Measurements from ENCODE around the gene RASGRF2. TPM values are rescaled to one million over a fixed set of nuclear protein-coding genes. Genes with fewer than 3 reads are reported as not detected.

RASGRF2 gene
- total RNA-seq, 5 donors from 2014 or later (not counting 1 experiment from before 2014, with no cell fraction given) = 25.2 to 53.0 (median 27.0) TPM

DNA sequence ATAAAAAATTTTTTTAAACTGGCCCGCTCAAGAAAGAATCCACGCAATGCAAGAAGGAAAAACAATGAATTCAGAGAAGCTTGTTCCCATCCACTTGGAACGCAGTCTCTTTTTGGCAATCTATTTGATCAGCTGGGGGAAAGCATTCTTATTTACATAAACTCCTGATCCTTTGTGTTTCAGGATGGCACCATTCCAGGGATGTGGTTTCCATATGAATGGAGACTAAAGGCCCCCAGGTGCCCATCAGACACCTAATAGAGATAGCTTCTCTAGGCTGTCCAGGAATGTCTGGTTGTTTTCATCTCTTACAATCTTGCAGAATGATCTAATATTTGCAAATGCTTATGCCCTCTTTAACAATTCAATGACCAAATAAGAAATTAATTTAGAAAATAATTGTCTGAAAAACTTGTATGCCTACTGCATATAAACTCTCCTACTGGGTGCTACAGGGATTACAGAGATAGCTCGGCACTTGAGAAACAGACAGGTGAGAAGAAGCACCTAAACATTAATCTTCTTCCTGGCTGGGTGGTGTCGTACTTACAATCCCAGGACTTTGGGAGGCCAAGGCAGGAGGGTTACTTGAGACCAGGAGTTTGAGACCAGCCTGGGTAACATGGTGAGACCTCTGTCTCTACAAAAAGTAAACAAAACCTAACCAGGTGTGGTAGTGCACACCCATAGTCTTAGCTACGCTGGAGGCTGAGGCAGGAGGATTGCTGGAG, 3.0 kb upstream of the RASGRF2 start:
- POLR2A ChIA-PET = interaction anchor here (0.6 to 0.7 kb wide), 4 partner anchors 26 to 199 kb away, joined by 3 to 9 read pairs (median 4); no protein-coding TSS in a partner anchor
- peak overlapping the region in 1 of 3 donors; percentile 26 for H3K4me3 Mint-ChIP-seq
- H3K27me3 Mint-ChIP-seq = peaks cover 0 to 5% of the 10 kb centered on the region in 2 donors
- peaks cover 28 to 33% (median 31%) of the 10 kb centered on the region in 3 donors for H3K4me1 Mint-ChIP-seq
- Histone ChIP-seq H3K4me3 (ENCODE audit: control insufficient read depth in 1 of 2, extremely low read depth in 1 of 2, low read length in 1 of 2) (no peak overlapping the region), H3K36me3 (ENCODE audit: control insufficient read depth in 2 of 2, extremely low read depth in 1 of 2, insufficient read depth in 1 of 2, low read length in 1 of 2) (no peaks in the 10 kb centered on the region), H3K9me3 (no peaks in the 10 kb centered on the region), H3K27ac (ENCODE audit: low read length) (no peak overlapping the region), H3K4me1 (ENCODE audit: control insufficient read depth in 1 of 2, extremely low read depth in 1 of 2, insufficient read depth in 2 of 2, low read length in 2 of 2) (peaks cover 29 to 30% of the 10 kb centered on the region in 2 experiments), H3K27me3 (replicated peaks in 1 of 2; ENCODE audit: control insufficient read depth in 2 of 2, extremely low read depth in 1 of 2, insufficient read depth in 2 of 2, low read length in 1 of 2) (peaks cover 0 to 5% of the 10 kb centered on the region in 2 experiments)
- ATAC-seq (replicated peaks in 1 of 4) (no peak), DNase-seq (no peak)
- CTCF ChIA-PET = interaction anchor here in 1 of 2 donors (1.0 to 1.1 kb wide), 2 partner anchors 37 to 151 kb away, joined by 3 to 7 read pairs; no protein-coding TSS in a partner anchor
- H3K9me3 Mint-ChIP-seq = no peaks in the 10 kb centered on the region
- H3K36me3 Mint-ChIP-seq = no peaks in the 10 kb centered on the region
- WGBS (ENCODE audit: insufficient coverage) = 100% methylated on average over 2 of the region's 6 CpGs
- peak overlapping the region; percentile 55 to 77 for H3K27ac Mint-ChIP-seq

DNA sequence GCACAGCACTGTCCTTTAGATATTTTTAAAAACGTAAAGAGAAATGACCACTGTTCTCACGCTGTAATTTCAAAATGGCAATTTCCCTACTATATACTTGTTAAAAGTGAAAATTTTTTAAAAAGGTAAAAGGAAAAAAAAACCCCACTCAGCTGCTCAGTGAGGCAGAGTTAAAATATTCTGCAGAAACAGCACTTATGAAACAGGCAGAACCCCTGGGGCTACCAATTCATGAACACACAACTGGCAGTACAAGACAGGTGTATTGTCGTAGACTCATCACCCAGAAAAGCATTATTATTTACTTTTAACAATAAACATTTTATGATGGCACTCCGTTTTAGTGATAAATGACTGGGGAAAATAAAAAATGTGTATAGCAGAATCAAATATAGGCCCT, 1.5 kb upstream of the RASGRF2 start:
- Histone ChIP-seq H3K27ac (ENCODE audit: low read length) (peak overlapping the region; percentile 46), H3K27me3 (replicated peaks in 1 of 2; ENCODE audit: control insufficient read depth in 2 of 2, extremely low read depth in 1 of 2, insufficient read depth in 2 of 2, low read length in 1 of 2) (peaks cover 0 to 5% of the 10 kb centered on the region in 2 experiments), H3K4me1 (ENCODE audit: control insufficient read depth in 1 of 2, extremely low read depth in 1 of 2, insufficient read depth in 2 of 2, low read length in 2 of 2) (peaks cover 30 to 37% of the 10 kb centered on the region in 2 experiments), H3K36me3 (ENCODE audit: control insufficient read depth in 2 of 2, extremely low read depth in 1 of 2, insufficient read depth in 1 of 2, low read length in 1 of 2) (no peaks in the 10 kb centered on the region), H3K9me3 (no peaks in the 10 kb centered on the region), H3K4me3 (ENCODE audit: control insufficient read depth in 1 of 2, extremely low read depth in 1 of 2, low read length in 1 of 2) (no peak overlapping the region)
- Mint-ChIP-seq H3K27ac (peak overlapping the region; percentile 55 to 77), H3K36me3 (no peaks in the 10 kb centered on the region), H3K4me1 (peaks cover 40 to 45% (median 43%) of the 10 kb centered on the region in 3 donors), H3K27me3 (peaks cover 0 to 5% of the 10 kb centered on the region in 2 donors), H3K9me3 (no peaks in the 10 kb centered on the region), H3K4me3 (peak overlapping the region in 2 of 3 donors; percentile 21 to 26)
- POLR2A ChIA-PET = interaction anchor here in 1 of 2 donors (0.7 kb wide), 1 partner anchor 19 kb away, joined by 5 read pairs; no protein-coding TSS in a partner anchor
- no peak for DNase-seq
- no peak for ATAC-seq (replicated peaks in 1 of 4)
- no CpG with 5 or more reads among the region's 4 CpGs for WGBS (ENCODE audit: insufficient coverage)
- CTCF ChIA-PET = interaction anchor here (0.6 to 1.0 kb wide), 4 partner anchors 36 to 858 kb away, joined by 3 to 7 read pairs (median 5); no protein-coding TSS in a partner anchor

- 96% methylated on average over 8 of the region's 8 CpGs for WGBS (ENCODE audit: insufficient coverage)
- Histone ChIP-seq H3K27me3 (replicated peaks in 1 of 2; ENCODE audit: control insufficient read depth in 2 of 2, extremely low read depth in 1 of 2, insufficient read depth in 2 of 2, low read length in 1 of 2) (peaks cover 0 to 5% of the 10 kb centered on the region in 2 experiments), H3K4me1 (ENCODE audit: control insufficient read depth in 1 of 2, extremely low read depth in 1 of 2, insufficient read depth in 2 of 2, low read length in 2 of 2) (peaks cover 30 to 37% of the 10 kb centered on the region in 2 experiments), H3K9me3 (no peaks in the 10 kb centered on the region), H3K4me3 (ENCODE audit: control insufficient read depth in 1 of 2, extremely low read depth in 1 of 2, low read length in 1 of 2) (no peak overlapping the region), H3K27ac (ENCODE audit: low read length) (no peak overlapping the region), H3K36me3 (ENCODE audit: control insufficient read depth in 2 of 2, extremely low read depth in 1 of 2, insufficient read depth in 1 of 2, low read length in 1 of 2) (no peaks in the 10 kb centered on the region)
- Mint-ChIP-seq H3K9me3 (no peaks in the 10 kb centered on the region), H3K27me3 (peaks cover 0 to 5% of the 10 kb centered on the region in 2 donors), H3K4me3 (peak overlapping the region; percentile 75 to 86 (median 82)), H3K36me3 (no peaks in the 10 kb centered on the region), H3K27ac (peak overlapping the region; percentile 75 to 76), H3K4me1 (peaks cover 43 to 49% (median 46%) of the 10 kb centered on the region in 3 donors)
- ChIA-PET CTCF (no interaction called here), POLR2A (interaction anchor here in 1 of 2 donors (0.7 kb wide), 1 partner anchor 20 kb away, joined by 5 read pairs; no protein-coding TSS in a partner anchor)
- DNase-seq (no peak), ATAC-seq (replicated peaks in 1 of 4) (no peak)
Observed at GRCh38 chr5:80959138-80959537, 1.0 kb upstream of the RASGRF2 start.

DNA sequence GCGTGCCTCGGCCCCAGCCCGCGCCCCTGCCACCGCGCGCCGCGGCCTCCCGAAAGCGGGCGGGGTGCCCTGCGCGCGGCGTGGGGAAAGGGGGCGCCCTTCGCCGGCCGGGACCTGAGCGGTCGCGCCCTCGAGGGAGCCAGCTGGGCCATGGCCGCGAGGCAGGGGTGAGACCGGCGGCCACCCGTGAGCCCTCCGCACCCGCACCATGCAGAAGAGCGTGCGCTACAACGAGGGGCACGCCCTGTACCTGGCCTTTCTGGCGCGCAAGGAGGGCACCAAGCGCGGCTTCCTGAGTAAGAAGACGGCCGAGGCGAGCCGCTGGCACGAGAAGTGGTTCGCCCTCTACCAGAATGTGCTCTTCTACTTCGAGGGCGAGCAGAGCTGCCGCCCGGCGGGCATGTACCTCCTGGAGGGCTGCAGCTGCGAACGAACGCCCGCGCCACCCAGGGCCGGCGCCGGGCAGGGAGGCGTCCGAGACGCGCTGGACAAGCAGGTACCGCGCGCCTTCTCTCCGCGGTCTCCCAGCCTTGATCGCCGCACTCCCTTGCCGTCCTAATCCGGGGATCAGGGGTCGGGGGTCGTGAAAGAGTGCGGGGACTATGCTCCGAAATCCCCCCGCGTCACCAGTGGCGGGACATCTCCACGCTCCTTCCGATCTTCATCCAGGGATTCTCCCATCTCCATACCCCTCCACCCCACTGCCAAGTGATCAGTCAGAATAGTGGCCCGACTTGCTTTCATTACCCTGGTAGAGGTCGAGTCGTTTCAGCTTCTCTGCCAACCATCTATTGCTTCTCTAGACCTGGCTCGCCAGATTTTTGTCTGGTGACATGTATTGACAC, 590 bp downstream of the RASGRF2 start:
- peak; percentile 32 to 71 (median 66) for ATAC-seq (replicated peaks in 1 of 4)
- under 1% methylated on average over 73 of the region's 84 CpGs for WGBS (ENCODE audit: insufficient coverage)
- Histone ChIP-seq H3K4me3 (ENCODE audit: control insufficient read depth in 1 of 2, extremely low read depth in 1 of 2, low read length in 1 of 2) (peak overlapping the region; percentile 60 to 98), H3K27me3 (replicated peaks in 1 of 2; ENCODE audit: control insufficient read depth in 2 of 2, extremely low read depth in 1 of 2, insufficient read depth in 2 of 2, low read length in 1 of 2) (peaks cover 0 to 5% of the 10 kb centered on the region in 2 experiments), H3K27ac (ENCODE audit: low read length) (peak overlapping the region; percentile 19), H3K36me3 (ENCODE audit: control insufficient read depth in 2 of 2, extremely low read depth in 1 of 2, insufficient read depth in 1 of 2, low read length in 1 of 2) (no peaks in the 10 kb centered on the region), H3K4me1 (ENCODE audit: control insufficient read depth in 1 of 2, extremely low read depth in 1 of 2, insufficient read depth in 2 of 2, low read length in 2 of 2) (peaks cover 30 to 37% of the 10 kb centered on the region in 2 experiments), H3K9me3 (no peaks in the 10 kb centered on the region)
- peak overlapping the region; percentile 88 to 93 for H3K27ac Mint-ChIP-seq
- H3K4me1 Mint-ChIP-seq = peaks cover 58 to 65% (median 61%) of the 10 kb centered on the region in 3 donors
- no peaks in the 10 kb centered on the region for H3K9me3 Mint-ChIP-seq
- H3K36me3 Mint-ChIP-seq = no peaks in the 10 kb centered on the region
- ChIA-PET CTCF (interaction anchor here in 1 of 2 donors (0.9 to 1.2 kb wide), 3 partner anchors 45 to 148 kb away, joined by 3 to 4 read pairs (median 3); no protein-coding TSS in a partner anchor), POLR2A (no interaction called here)
- peak overlapping the region; percentile 85 to 89 (median 88) for H3K4me3 Mint-ChIP-seq
- peak in 31 of 35 experiments; percentile 9 to 68 (median 36) for DNase-seq
- peaks cover 0 to 5% of the 10 kb centered on the region in 2 donors for H3K27me3 Mint-ChIP-seq

DNA sequence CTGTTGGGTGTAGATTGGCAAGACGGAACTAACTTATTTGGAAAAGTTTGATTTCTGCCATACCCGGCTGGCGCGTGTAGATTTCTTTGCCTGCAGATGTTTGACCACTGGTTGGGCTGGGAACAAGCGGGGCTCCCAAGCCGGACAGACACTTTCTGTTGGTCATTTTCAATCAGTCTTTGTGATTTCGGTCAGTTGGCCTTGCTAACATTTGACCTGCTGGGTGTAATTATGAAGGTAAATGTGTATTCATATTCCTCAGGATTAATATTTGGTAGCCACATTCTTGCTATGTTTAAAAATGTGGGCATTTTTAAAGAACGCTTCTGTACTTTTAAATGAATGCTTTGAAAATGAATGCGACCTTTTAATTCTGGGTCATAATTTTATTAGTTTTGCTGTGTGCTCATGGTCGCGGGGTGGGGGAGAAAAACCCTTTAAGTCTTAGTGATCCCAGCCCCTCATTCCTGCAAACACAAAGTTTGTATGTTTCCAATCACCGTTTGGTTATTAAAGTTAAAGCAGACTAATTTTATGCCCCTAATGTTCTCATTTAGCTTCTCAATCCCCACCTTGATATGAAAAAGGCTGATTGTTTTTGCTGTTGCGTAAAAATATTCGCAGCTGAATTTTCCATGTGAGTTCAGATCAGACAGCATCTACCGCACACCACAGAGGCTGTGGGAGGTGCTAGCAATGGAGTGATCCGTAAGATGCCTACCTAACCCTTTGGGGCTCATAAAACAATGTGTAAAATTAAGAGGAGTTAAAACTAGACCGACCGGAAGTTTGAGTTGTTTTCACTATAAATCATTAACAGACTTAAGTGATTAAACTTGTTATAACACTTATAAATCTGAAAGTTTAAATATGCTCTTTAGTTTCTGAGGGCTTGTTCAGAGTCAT, 1.5 kb downstream of the RASGRF2 start:
- Histone ChIP-seq H3K4me1 (ENCODE audit: control insufficient read depth in 1 of 2, extremely low read depth in 1 of 2, insufficient read depth in 2 of 2, low read length in 2 of 2) (peaks cover 30 to 37% of the 10 kb centered on the region in 2 experiments), H3K27me3 (replicated peaks in 1 of 2; ENCODE audit: control insufficient read depth in 2 of 2, extremely low read depth in 1 of 2, insufficient read depth in 2 of 2, low read length in 1 of 2) (peaks cover 0 to 5% of the 10 kb centered on the region in 2 experiments), H3K36me3 (ENCODE audit: control insufficient read depth in 2 of 2, extremely low read depth in 1 of 2, insufficient read depth in 1 of 2, low read length in 1 of 2) (no peaks in the 10 kb centered on the region), H3K9me3 (no peaks in the 10 kb centered on the region), H3K27ac (ENCODE audit: low read length) (peak overlapping the region; percentile 19), H3K4me3 (ENCODE audit: control insufficient read depth in 1 of 2, extremely low read depth in 1 of 2, low read length in 1 of 2) (peak overlapping the region; percentile 60 to 98)
- peaks cover 0 to 5% of the 10 kb centered on the region in 2 donors for H3K27me3 Mint-ChIP-seq
- ChIA-PET POLR2A (interaction anchor here (0.6 to 1.0 kb wide), 3 partner anchors 34 to 173 kb away, joined by 3 to 4 read pairs (median 4); no protein-coding TSS in a partner anchor), CTCF (interaction anchor here in 1 of 2 donors (0.9 to 1.2 kb wide), 3 partner anchors 25 to 147 kb away, joined by 3 read pairs; no protein-coding TSS in a partner anchor)
- DNase-seq (peak in 32 of 35 experiments; percentile 14 to 68 (median 37)), ATAC-seq (replicated peaks in 1 of 4) (peak; percentile 20 to 50 (median 30))
- WGBS (ENCODE audit: insufficient coverage) = 17% methylated on average over 5 of the region's 18 CpGs
- H3K4me3 Mint-ChIP-seq = peak overlapping the region; percentile 85 to 89 (median 88)
- no peaks in the 10 kb centered on the region for H3K9me3 Mint-ChIP-seq
- peak overlapping the region; percentile 88 to 93 for H3K27ac Mint-ChIP-seq
- no peaks in the 10 kb centered on the region for H3K36me3 Mint-ChIP-seq
- peaks cover 65 to 69% (median 67%) of the 10 kb centered on the region in 3 donors for H3K4me1 Mint-ChIP-seq
